Cardiac muscle cell (in vitro differentiated cells and primary cell): ENCODE measurements around the gene PLK4. TPM values are rescaled to one million over a fixed set of nuclear protein-coding genes. Genes with fewer than 3 reads are reported as not detected.
"Not testable (repeated sequence)": the region's sequence is repeated elsewhere in the genome, so short reads cannot be mapped to it uniquely, and the experiment has no call there.

Source experiments
- DNase-seq, 2 donors: peaks; one replicate each; pipeline versions ENCODE4 v3.0.0 to v3.0.0-alpha.2; 2010 to 2017; ENCODE audit warnings: low read depth in 1 of 2, low spot score in 1 of 2
- H3K27ac ChIP-seq: fragments of 200-600 bp; sonication (generic); 2 replicates; pipeline ENCODE4 v1.5.1; 2016
- H3K27me3 ChIP-seq: fragments of 200-600 bp; sonication (generic); 2 replicates; pipeline ENCODE4 v1.6.0; 2016; ENCODE audit warnings: control low read depth
- H3K36me3 ChIP-seq: fragments of 200-600 bp; sonication (generic); 2 replicates; pipeline ENCODE4 v1.5.1; 2016; ENCODE audit warnings: control low read depth
- H3K4me1 ChIP-seq: fragments of 200-600 bp; sonication (generic); 2 replicates; pipeline ENCODE4 v1.8.1; 2017; ENCODE audit warnings: low read depth, mild to moderate bottlenecking, mixed run types
- H3K4me3 ChIP-seq: fragments of 200-600 bp; sonication (generic); 2 replicates; pipeline ENCODE4 v1.5.1; 2016; ENCODE audit warnings: mild to moderate bottlenecking
- H3K9me3 ChIP-seq: fragments of 200-600 bp; sonication (generic); 2 replicates; pipeline ENCODE4 v1.5.1; 2017; ENCODE audit warnings: low read depth, mild to moderate bottlenecking, control low read depth
- CTCF ChIP-seq: IDR thresholded peaks from 2 replicates; pipeline ENCODE4 v1.5.1; 2012; ENCODE audit warnings: low read depth, mild to moderate bottlenecking, low read length
- polyA plus RNA-seq: library from polyadenylated mRNA; unstranded; fragments of >200 nt; fragmentation: Nextera tagmentation; extraction: Ambion mirVana; gene quantifications from 2 replicates; pipeline ENCODE4 v1.2.1, GENCODE V29; 2016
- total RNA-seq: library from RNA; depleted of rRNA; stranded (reverse); fragments of >200 nt; gene quantifications from 2 replicates; pipeline ENCODE4 v1.2.3, GENCODE V29; 2016

Gene PLK4
- total and polyA plus RNA-seq, 2 experiments from 2014 or later, result 5.2 to 13.0 TPM

- H3K27me3 ChIP-seq, result no peaks in the 10 kb centered on the region
- H3K27ac ChIP-seq, result no peak overlapping the region
- no peak for DNase-seq
- H3K9me3 ChIP-seq, result no peaks in the 10 kb centered on the region
- no peak for TF ChIP-seq CTCF
- no peaks in the 10 kb centered on the region for H3K4me1 ChIP-seq
- H3K36me3 ChIP-seq, result peaks cover 33% of the 10 kb centered on the region
- H3K4me3 ChIP-seq, result no peak overlapping the region
Observed at GRCh38 chr4:127888559-127888958, 7.9 kb downstream of the PLK4 start.

GRCh38 chr4:127889903-127890302 lies 9.2 kb downstream of the PLK4 start:
- TF ChIP-seq CTCF, result no peak
- Histone ChIP-seq H3K27ac (no peak overlapping the region), H3K27me3 (no peaks in the 10 kb centered on the region), H3K36me3 (peaks cover 36% of the 10 kb centered on the region), H3K4me1 (no peaks in the 10 kb centered on the region), H3K9me3 (no peaks in the 10 kb centered on the region), H3K4me3 (no peak overlapping the region)
- DNase-seq, result peak in 1 of 2 donors; percentile 9

GRCh38 chr4:127896069-127896468 lies 15.4 kb downstream of the PLK4 start:
- Histone ChIP-seq H3K27me3 (no peaks in the 10 kb centered on the region), H3K36me3 (peaks cover 28% of the 10 kb centered on the region), H3K9me3 (no peaks in the 10 kb centered on the region), H3K4me1 (no peaks in the 10 kb centered on the region), H3K4me3 (no peak overlapping the region), H3K27ac (no peak overlapping the region)
- no peak for DNase-seq
- TF ChIP-seq CTCF, result no peak

DNA sequence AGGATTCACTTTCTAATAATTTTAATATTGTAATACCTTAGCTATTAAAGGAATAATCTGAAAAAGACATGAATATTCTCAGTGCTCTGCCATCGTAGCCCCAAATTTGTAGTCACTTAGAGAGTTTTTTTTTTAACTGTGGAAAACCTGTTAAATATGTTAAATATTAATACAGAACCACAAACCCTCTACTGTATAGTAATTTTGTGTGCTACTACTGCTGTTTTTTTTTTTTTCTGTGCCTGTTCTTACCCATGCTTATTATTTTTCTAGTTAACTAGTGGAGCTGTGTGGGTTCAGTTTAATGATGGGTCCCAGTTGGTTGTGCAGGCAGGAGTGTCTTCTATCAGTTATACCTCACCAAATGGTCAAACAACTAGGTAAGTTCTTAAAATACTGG lies 15.8 kb downstream of the PLK4 start:
- Histone ChIP-seq H3K27me3 (no peaks in the 10 kb centered on the region), H3K4me3 (no peak overlapping the region), H3K36me3 (peaks cover 27% of the 10 kb centered on the region), H3K9me3 (no peaks in the 10 kb centered on the region), H3K4me1 (no peaks in the 10 kb centered on the region), H3K27ac (no peak overlapping the region)
- TF ChIP-seq CTCF, result no peak
- DNase-seq, result no peak

DNA sequence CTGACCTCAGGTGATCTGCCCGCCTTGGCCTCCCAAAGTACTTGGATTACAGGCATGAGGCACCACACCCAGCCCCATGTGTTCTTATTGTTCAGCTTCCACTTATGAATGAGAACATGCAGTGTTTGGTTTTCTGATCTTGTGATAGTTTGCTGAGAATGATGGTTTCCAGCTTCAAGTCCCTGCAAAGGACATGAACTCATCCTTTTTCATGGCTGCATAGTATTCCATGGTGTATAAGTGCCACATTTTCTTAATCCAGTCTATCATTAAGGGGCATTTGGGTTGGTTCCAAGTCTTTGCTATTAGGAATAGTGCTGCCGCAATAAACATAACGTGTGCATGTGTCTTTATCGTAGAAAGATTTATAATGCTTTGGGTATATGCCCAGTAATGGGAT lies 19.0 kb downstream of the PLK4 start:
- H3K4me1 ChIP-seq, H3K27ac ChIP-seq, H3K27me3 ChIP-seq, H3K4me3 ChIP-seq, H3K36me3 ChIP-seq, H3K9me3 ChIP-seq, DNase-seq: not testable (repeated sequence)

- H3K9me3 ChIP-seq, result no peaks in the 10 kb centered on the region
- H3K36me3 ChIP-seq, result no peaks in the 10 kb centered on the region
- peak overlapping the region; percentile 62 for H3K27ac ChIP-seq
- no peaks in the 10 kb centered on the region for H3K27me3 ChIP-seq
- no peak for TF ChIP-seq CTCF
- H3K4me1 ChIP-seq, result peaks cover 4% of the 10 kb centered on the region
- DNase-seq, result peak in 1 of 2 donors; percentile 6
- no peak overlapping the region for H3K4me3 ChIP-seq
Observed at GRCh38 chr4:127905029-127905428, 24.3 kb downstream of the PLK4 start.
